Measurements from ENCODE around the gene CATSPERZ.
"Not testable (repeated sequence)": the region's sequence is repeated elsewhere in the genome, so short reads cannot be mapped to it uniquely, and the experiment has no call there.

Gene CATSPERZ

DNA sequence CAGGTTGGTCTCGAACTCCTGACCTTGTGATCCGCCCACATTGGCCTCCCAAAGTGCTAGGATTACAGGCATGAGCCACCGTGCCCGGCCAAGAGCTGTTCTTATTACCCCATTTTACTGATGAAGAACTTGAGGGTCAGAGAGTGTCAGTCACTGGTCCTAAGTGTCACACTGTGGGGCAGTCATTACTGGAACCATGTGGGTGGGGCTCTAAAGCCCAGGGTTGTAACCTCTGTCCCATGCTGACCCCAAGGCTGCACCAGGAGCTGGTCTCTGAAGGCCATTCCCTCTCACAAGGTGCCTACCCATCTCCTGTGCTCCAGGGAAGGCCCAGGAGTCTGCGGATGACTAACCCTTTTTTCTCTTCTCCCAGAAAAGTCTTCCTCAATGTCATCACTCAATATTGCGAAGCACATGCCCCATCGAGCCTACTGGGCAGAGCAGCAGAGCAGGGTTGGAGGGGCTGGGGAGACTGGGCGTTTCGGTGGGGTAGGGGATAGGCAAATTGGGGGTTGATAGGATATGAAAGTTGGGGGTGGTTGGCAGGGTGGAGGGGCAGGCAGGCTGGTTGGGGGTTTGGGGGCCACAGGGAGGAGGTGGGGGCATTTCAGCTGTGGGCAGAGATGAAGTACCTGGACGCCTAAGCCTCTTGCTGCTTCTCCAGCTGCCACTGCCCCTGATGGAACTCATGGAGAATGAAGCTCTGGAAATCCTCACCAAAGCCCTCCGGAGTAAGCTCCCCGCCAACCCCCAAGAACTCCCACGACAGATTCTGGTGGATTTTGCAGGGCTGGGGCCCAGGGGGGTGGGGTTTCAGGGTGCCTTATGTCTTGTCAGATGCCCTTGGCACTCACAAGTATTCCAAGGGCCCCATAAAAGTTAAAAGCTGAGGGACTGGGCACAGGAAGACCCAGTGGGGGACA lies 3.2 kb downstream of the CATSPERZ start:
- no peak for DNase-seq (ENCODE audit: low read depth, low spot score)

DNA sequence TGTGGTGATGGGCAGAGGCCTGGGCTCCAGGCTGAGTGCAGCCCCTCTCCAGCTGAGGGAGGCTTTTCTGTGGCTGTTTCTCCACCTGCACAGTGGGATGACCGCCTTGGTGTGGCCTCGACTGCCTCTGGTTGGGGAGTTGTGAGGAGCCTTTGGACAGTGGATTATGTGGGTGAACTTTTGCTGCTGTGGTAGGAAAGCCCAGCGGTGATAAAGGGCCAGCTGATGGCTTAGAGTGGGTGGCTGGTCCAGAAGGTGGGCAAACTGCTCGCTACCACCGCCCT lies 3.8 kb downstream of the CATSPERZ start:
- no peak for DNase-seq (ENCODE audit: low read depth, low spot score)

DNA sequence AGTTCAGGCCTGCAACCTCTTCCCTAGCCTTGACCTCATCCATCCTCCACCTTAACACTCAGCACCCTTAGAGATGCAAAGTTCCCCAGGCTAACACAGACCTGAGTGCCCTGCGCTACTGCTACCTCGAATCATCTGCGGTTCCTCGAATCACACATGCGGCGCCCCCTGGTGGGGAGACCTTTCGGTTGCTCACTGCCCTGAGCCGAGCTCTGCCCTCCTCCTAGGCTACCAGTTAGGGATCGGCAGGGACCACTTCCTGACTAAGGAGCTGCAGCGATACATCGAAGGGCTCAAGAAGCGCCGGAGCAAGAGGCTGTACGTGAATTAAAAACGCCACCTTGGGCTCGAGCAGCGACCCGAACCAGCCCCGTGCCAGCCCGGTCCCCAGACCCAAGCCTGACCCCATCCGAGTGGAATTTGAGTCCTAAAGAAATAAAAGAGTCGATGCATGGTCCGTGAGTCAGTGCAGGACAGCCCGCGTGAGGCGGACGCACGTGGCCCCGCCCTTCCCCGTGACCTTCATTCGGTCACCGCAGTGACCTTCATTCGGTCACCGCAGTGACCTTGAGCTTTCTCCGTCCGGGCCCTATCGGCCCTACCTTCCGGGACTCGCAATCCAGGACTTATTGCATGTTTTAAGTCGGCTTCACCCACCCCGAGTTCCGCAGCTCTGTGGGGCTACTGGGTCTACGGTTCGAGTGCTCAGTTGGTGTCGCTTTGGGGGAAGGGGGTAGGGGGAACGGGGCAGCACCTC lies 4.3 kb downstream of the CATSPERZ start:
- peak; percentile 91 for DNase-seq (ENCODE audit: low read depth, low spot score)

DNA sequence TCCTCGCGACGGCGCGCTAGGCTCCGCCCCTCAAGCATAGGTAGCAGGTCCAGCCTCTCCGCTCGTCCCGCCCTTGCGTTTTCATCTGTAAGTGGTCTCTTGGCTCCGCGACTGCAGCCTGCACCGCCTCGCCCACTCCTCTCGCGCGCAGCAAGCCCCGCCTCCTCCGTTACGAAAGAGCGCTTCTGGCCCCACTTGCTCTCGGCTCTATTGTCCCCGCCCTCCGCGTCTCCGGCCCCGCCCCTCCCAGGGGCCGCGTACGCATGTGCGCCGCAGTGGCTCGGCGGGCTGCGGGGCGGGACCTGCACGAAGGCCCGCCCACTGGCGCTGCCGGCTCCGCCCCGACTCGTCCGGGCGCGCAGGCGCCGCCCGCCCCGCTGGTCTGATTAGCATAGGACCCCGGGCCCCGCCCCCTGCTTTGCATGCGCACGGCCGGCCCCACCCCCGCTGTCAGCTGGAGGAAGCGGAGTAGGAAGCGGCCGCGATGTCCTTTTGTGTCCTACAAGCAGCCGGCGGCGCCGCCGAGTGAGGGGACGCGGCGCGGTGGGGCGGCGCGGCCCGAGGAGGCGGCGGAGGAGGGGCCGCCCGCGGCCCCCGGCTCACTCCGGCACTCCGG lies 5.0 kb downstream of the CATSPERZ start, which contains the start of gene ESRRA:
ESRRA (plus strand) TSS at position 450 of the 616 bp plus-strand sequence. CDS start 1,656 bp downstream, outside the sequence.
- DNase-seq (ENCODE audit: low read depth, low spot score), result peak; percentile 99

DNA sequence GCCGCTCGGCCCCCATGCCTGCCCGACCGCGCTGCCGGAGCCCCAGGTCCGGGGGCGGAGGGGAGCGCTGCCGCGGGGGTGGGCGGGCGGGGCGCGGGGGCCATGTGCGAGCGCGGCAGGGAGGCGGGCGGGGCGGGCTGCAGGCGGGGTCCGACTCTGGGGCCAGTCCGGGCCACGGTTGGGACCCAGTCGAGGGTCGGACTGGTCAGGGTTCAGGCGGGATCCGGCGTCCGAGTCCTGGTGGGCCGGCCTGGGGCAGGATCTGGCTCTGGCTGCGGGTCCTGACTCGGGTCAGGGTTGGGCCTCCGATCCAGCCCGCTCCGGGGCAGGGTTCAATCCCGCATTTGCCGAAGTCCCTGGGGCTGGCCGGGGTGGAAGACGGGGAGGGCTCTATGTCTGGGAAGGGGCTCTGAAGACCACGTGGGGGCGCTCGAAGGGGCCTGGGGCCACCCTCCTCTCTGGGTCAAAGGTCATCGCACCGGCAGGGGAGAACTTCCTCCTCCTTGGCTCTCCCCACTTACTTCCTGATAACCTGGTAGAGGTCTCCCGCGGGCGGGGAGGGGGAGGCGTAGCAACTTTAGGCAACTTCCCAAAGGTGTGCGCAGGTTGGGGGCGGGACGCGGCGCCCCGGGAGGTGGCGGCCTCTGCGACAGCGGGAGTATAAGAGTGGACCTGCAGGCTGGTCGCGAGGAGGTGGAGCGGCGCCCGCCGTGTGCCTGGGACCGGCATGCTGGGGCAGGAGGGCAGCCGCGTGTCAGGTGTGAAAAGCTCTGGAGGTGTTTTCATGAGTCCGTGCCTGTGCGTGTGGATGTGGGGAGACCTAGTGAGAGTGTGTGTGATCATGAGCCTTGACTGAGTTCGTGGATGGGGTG lies 5.8 kb downstream of the CATSPERZ start:
- peak; percentile 21 for DNase-seq (ENCODE audit: low read depth, low spot score)

DNA sequence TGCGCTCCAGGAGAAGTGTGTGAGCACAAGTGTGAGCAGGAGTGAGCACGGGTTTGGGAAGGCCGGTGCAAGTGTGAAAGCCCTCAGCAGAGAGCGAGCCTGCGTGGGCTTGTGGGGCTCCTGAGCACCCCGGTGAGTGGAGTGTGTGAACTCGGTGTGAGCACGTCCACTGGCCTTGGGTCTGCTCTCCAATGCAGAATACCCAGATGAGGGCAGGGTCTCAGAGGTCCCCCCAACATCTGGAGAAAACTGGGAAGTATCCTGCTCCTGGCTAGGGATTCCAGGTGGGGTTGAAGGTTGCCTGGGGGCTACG lies 6.4 kb downstream of the CATSPERZ start:
- DNase-seq (ENCODE audit: low read depth, low spot score), result no peak

DNA sequence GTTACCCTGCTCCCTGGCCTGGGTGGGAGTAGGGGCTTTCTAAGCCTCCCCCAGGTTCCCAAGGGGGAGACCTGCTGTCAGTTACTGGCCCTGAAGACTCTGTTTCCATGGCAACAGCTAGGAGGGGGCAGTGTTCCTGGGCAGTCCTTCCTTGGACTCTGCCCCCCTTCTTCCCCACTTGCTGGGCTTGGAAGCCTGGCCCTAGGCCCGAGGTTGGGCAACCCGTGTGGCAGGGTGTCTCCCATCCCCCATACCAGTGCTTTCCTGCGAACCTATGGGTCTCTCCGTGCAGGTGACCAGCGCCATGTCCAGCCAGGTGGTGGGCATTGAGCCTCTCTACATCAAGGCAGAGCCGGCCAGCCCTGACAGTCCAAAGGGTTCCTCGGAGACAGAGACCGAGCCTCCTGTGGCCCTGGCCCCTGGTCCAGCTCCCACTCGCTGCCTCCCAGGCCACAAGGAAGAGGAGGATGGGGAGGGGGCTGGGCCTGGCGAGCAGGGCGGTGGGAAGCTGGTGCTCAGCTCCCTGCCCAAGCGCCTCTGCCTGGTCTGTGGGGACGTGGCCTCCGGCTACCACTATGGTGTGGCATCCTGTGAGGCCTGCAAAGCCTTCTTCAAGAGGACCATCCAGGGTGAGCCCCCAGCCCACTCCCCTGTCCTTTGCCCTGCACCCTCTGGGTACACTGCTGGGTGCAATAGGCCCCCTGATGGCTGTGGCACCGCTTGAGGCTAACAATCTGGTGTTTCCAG lies 6.9 kb downstream of the CATSPERZ start:
- no peak for DNase-seq (ENCODE audit: low read depth, low spot score)

DNA sequence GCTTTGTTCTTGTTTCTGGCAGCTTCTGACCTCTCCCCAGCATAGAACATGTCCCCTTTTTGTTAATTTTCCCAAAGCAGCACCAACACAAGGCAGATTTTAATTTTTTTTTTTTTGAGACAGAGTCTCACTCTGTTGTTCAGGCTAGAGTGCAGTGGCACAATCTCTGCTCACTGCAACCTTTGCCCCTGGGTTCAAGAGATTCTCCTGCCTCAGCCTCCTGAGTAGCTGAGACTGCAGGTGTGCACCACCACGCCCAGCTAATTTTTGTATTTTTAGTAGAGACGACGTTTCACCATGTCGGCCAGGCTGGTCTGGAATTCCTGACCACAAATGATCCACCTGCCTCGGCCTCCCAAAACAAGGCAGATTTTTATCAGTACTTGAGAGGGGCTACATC lies 7.6 kb downstream of the CATSPERZ start:
- DNase-seq (ENCODE audit: low read depth, low spot score), result not testable (repeated sequence)

DNA sequence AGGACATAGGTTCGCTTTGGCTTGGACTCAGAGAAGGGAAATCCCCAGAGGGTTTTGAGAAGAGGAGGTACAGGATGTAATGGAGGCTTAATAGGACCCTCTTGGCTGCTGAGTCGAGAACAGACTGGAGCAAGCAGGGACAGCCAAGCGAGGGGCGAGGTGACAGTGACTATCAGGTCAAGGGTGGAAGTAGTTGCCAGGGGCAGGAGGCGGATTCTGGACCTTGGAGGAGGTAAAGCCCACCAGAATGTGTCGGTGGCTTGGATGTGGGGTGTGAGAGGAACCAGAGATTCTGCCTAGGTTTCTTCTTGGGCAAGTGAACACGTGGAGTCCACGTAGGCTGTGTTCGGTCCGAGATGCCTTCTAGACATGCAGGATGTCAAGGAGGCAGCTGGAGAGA lies 12.8 kb downstream of the CATSPERZ start:
- DNase-seq (ENCODE audit: low read depth, low spot score), result no peak

DNA sequence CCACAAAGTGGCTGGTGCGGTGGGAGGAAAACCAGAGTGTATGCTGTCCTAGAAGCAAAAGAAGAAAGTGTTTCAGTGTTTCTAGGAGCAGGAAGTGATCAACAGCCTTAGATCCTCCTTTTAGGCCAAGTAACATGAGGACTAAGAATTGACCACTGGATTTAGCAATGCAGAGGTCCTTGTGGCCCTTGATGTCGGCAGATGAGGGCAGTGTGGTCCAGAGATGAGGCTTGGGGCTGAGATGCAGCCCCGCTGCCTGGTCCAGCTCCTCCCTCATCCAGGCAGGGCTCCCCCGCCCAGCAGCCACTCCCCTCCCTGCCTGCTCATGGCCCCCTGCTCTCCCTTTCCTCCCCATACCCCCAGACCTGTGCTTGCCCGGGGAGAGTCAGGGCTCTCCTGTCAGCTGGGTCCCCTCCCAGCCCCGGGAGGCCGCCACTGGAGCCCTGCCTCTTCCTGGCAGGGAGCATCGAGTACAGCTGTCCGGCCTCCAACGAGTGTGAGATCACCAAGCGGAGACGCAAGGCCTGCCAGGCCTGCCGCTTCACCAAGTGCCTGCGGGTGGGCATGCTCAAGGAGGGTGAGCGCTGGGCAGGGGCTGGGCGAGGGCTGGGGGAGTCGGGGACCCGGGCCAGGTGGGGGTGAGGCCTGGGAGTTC lies 13.5 kb downstream of the CATSPERZ start:
- DNase-seq (ENCODE audit: low read depth, low spot score), result no peak

DNA sequence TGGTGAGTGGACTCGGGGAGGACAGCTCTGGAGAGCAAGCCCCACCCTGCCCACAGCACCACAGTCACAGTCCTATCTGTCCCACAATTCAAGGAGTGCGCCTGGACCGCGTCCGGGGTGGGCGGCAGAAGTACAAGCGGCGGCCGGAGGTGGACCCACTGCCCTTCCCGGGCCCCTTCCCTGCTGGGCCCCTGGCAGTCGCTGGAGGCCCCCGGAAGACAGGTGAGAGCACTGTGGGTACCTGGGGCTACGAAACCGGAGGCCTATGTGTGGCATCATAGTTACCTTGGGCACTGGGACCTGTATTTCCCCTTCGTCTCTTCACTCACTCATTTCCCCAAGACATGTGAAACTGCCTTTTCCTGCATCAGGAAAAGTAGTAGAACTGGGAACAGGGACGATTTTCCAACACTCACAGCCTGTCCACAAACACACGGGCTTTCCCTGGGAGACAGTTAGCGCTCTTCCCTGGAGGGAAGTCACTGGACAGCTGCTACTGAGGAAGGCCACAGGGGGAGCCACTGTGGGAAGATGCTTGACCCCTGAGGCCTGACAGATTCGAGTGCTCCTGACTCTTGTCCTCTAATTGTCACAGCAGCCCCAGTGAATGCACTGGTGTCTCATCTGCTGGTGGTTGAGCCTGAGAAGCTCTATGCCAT lies 14.1 kb downstream of the CATSPERZ start:
- DNase-seq (ENCODE audit: low read depth, low spot score), result no peak

DNA sequence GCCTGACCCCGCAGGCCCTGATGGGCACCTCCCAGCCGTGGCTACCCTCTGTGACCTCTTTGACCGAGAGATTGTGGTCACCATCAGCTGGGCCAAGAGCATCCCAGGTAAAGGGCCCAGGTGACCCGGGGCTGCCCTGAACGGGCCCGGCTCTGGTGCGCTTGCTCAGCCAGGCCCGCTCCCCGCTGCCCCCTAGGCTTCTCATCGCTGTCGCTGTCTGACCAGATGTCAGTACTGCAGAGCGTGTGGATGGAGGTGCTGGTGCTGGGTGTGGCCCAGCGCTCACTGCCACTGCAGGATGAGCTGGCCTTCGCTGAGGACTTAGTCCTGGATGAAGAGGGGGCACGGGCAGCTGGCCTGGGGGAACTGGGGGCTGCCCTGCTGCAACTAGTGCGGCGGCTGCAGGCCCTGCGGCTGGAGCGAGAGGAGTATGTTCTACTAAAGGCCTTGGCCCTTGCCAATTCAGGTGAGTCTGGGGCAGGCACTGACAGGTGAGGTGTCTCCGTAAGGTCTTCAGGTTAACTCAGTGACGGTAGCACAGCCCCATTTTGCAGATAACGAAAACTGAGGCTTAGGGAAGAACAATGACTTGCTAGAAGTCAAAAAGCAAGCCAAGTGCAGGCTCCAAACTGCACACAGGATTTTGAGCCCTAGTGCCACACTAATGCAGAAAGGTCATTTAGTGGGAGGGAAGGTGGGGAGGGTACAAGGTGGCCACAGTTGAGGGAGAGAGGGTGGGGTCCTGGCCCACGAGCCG lies 14.8 kb downstream of the CATSPERZ start:
- DNase-seq (ENCODE audit: low read depth, low spot score), result no peak

DNA sequence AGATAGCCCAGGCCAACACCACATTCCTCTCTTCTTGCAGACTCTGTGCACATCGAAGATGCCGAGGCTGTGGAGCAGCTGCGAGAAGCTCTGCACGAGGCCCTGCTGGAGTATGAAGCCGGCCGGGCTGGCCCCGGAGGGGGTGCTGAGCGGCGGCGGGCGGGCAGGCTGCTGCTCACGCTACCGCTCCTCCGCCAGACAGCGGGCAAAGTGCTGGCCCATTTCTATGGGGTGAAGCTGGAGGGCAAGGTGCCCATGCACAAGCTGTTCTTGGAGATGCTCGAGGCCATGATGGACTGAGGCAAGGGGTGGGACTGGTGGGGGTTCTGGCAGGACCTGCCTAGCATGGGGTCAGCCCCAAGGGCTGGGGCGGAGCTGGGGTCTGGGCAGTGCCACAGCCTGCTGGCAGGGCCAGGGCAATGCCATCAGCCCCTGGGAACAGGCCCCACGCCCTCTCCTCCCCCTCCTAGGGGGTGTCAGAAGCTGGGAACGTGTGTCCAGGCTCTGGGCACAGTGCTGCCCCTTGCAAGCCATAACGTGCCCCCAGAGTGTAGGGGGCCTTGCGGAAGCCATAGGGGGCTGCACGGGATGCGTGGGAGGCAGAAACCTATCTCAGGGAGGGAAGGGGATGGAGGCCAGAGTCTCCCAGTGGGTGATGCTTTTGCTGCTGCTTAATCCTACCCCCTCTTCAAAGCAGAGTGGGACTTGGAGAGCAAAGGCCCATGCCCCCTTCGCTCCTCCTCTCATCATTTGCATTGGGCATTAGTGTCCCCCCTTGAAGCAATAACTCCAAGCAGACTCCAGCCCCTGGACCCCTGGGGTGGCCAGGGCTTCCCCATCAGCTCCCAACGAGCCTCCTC lies 15.7 kb downstream of the CATSPERZ start:
- not testable (repeated sequence) for DNase-seq (ENCODE audit: low read depth, low spot score)

DNA sequence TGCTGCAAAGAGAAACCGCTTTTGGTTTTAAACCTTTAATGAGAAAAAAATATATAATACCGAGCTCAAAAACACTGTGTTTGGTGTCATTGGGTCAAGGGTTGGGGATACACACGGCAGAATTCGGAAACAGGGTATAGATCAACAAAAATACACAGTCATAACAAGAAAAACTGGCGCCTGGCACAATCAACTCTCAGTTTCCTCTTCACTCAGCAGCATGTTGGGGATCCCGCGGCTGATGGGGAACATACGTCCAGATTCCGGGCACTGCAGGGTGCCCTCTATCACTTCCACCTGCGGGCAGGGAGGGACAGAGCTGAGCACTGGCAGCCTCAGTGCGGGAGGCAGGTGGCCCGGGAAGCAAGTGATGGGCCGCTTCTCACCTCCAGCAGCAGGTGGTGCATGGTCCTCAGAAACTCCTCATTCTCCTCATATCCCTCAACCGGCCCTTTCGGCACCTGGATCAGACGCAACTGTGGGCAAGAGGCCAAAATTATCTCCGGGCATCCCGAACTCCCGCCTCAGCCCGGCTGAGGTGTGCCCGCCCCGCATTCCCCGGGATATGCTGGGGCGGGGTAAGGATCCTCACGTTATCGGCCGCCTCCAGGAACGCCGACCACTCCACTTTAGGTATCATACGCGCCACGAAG lies 16.6 kb downstream of the CATSPERZ start:
- no peak for DNase-seq (ENCODE audit: low read depth, low spot score)

DNA sequence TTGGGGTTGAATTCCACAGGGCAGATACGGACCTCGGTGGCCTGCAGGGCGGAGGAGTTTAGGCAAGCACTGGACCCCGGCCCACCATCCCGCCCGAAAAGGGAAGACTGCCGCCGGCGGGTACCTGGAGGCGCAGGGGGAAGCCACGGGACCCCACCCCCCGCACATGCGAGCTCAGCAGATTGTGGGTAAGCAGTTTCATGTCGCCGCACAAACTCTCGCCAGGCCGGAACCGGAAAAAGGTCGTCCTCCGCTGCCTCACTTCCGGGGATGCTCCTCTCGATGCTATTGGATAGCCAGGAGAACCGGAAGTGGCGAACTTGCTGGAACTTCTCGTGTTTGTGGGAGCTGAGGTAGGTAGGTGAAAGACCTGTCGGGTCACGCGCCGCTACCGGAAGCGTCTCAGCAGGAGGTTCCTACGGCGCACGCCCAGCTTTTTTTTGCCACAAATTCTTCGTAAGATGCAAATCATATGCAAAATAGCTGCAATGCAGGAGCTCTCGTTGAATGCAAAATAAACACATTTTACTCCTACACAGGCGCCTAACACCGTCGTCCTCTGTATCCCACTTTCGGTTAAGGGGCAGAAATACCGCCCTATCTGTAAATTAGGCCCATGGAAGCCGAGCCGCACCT lies 17.3 kb downstream of the CATSPERZ start, which contains the start of gene TRMT112:
TRMT112 (minus strand) TSS at position 235 of the 636 bp plus-strand sequence; CDS start at position 202, 33 bp downstream.
- DNase-seq (ENCODE audit: low read depth, low spot score), result peak; percentile 92

DNA sequence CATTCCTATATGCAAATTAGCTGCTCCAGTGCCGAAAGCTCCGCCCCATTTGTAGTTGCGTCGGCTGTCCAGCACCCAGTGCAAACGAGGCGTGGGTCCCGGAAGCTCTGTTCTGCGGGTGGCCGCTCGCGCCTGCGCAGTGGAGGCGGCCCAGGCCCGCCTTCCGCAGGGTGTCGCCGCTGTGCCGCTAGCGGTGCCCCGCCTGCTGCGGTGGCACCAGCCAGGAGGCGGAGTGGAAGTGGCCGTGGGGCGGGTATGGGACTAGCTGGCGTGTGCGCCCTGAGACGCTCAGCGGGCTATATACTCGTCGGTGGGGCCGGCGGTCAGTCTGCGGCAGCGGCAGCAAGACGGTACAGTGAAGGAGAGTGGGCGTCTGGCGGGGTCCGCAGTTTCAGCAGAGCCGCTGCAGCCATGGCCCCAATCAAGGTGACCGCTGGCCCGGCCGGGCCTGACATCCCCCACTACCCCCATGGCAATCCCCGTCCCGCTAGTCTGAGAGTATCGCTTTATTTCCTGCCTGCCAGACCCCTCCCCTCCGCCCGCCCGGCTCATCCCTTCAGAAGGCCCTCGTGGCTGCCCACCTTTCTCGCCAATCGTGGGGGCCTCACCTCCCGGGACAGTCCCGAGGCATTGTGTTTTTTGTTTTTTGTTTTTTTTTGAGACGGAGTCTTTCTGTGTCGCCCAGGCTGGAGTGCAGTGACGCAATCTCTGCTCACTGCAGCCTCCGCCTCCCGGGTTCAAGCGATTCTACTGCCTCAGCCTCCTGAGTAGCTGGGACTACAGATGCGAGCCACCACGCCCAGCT lies 18.0 kb downstream of the CATSPERZ start, which contains the start of gene PRDX5:
PRDX5 (plus strand) TSS at position 161 of the 805 bp plus-strand sequence; CDS start at position 256, 95 bp downstream.
- DNase-seq (ENCODE audit: low read depth, low spot score), result peak; percentile 83

Data from activated naive CD8-positive, alpha-beta T cell treated with anti-CD3 and anti-CD28 coated beads, Interleukin-2, amount 50 U/mL, for 16 hours (primary cell).